DMS53 (cell line): ENCODE data around the gene IGF1R.

Experiments used
- DNase-seq: peaks from one replicate; lab custom pipeline; 2025; lab: John Stamatoyannopoulos, UW

The IGF1R gene

GRCh38 chr15:98775498-98776230 lies 127.3 kb downstream of the IGF1R start:
- DNase-seq: no peak

- DNase-seq: no peak
Observed at GRCh38 chr15:98776607-98777281, 128.4 kb downstream of the IGF1R start.

- no peak for DNase-seq
Observed at GRCh38 chr15:98777426-98777825, 129.1 kb downstream of the IGF1R start.

- DNase-seq: peak; percentile 2
Observed at GRCh38 chr15:98778263-98778959, 130.1 kb downstream of the IGF1R start.

GRCh38 chr15:98778960-98779359 lies 130.6 kb downstream of the IGF1R start:
- no peak for DNase-seq

GRCh38 chr15:98779463-98780071 lies 131.2 kb downstream of the IGF1R start:
- DNase-seq: peak; percentile 79

- no peak for DNase-seq
Observed at GRCh38 chr15:98781838-98782237, 133.5 kb downstream of the IGF1R start.

- DNase-seq: no peak
Observed at GRCh38 chr15:98782801-98783200, 134.5 kb downstream of the IGF1R start.

GRCh38 chr15:98785431-98785806 lies 137.1 kb downstream of the IGF1R start:
- DNase-seq: peak; percentile 13

GRCh38 chr15:98785807-98786621 lies 137.7 kb downstream of the IGF1R start:
- peak; percentile 67 for DNase-seq

GRCh38 chr15:98786717-98787116 lies 138.4 kb downstream of the IGF1R start:
- DNase-seq: peak; percentile 36

GRCh38 chr15:98787194-98787593 lies 138.9 kb downstream of the IGF1R start:
- DNase-seq: no peak

GRCh38 chr15:98787936-98788757 lies 139.8 kb downstream of the IGF1R start:
- DNase-seq: no peak

- DNase-seq: no peak
Observed at GRCh38 chr15:98789020-98789419, 140.7 kb downstream of the IGF1R start.

- no peak for DNase-seq
Observed at GRCh38 chr15:98790270-98790669, 141.9 kb downstream of the IGF1R start.

- no peak for DNase-seq
Observed at GRCh38 chr15:98791046-98791701, 142.8 kb downstream of the IGF1R start.

- no peak for DNase-seq
Observed at GRCh38 chr15:98792117-98792516, 143.8 kb downstream of the IGF1R start.

GRCh38 chr15:98794211-98794610 lies 145.9 kb downstream of the IGF1R start:
- DNase-seq: no peak

- peak; percentile 2 for DNase-seq
Observed at GRCh38 chr15:98794748-98795147, 146.4 kb downstream of the IGF1R start.

- DNase-seq: no peak
Observed at GRCh38 chr15:98795980-98796379, 147.6 kb downstream of the IGF1R start.
